Measurements from ENCODE around the gene NUP62. TPM values are rescaled to one million over a fixed set of nuclear protein-coding genes. Genes with fewer than 3 reads are reported as not detected.

NUP62 gene
- polyA plus RNA-seq, 1 of the 3 experiments (the other 2 are of a cell fraction), result 16.2 TPM

DNA sequence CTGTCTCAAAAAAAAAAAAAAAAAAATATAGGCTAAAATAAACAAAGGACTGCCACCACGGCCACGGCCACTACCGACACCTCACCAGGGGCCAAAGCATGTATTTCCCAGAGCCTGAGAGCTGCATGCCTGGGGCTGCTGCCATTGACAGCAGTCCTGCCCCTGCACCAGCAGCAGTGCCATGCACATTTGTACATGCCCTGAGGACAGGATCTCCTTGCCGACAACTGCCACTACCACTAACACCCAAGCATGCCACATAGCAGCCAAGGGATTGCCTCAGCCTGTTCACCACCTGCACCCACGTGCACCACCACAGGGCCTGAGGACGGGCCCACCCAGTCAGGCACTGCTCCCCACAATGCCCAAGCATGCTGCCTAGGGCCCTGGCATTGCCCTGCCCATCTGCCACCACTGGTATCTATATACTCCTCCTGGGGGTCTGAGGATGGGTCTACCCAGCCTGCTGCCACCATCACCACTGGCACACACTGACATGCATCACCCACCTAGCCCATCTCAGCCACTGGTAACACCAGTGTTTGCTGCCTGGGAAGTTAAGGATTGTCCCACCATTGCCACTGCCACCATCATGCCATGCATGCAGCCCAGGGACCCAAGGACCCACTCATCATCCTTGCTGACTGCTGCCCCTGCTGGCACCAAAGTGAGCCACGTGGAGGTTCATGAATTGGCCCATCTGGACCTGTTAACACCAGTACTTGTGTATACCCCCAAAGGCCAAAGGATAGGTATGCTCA is 10.6 kb upstream of the NUP62 start:
- H3K27me3 ChIP-seq (ENCODE audit: insufficient read depth), result peaks cover 4% of the 10 kb centered on the region; the same call in 1 of the 2 replicates
- no peak overlapping the region for H3K4me3 ChIP-seq (ENCODE audit: low read depth in 2 of 2, low read length in 1 of 2)
- H3K4me2 ChIP-seq, result no peak overlapping the region
- peaks cover 4% of the 10 kb centered on the region for H3F3A ChIP-seq (replicated peaks; ENCODE audit: insufficient read depth)
- CTCF ChIA-PET, result interaction anchor here (1.0 to 6.1 kb wide), 3 partner anchors 9 to 196 kb away, joined by 4 to 94 read pairs (median 48); no protein-coding TSS in a partner anchor
- no peak overlapping the region for H3K9ac ChIP-seq
- WGBS (ENCODE audit: low lambda C conversion rate), result 48% methylated on average over 7 of the region's 7 CpGs
- no peak for DNase-seq
- H3K4me1 ChIP-seq (ENCODE audit: control insufficient read depth in 1 of 2, insufficient read depth in 2 of 2, low read depth in 1 of 2, low read length in 1 of 2), result peaks cover 0 to 3% of the 10 kb centered on the region in 2 experiments; a peak in 1 of 4 replicates
- POLR2A ChIA-PET, result interaction anchor here (1.2 kb wide), 1 partner anchor 11 kb away, joined by 3 read pairs; the partner anchor contains the start of genes ATF5 and NUP62
- no peaks in the 10 kb centered on the region for H3K9me3 ChIP-seq
- no peak overlapping the region for H3K27ac ChIP-seq (ENCODE audit: low read depth in 2 of 2, low read length in 1 of 2)
- no peaks in the 10 kb centered on the region for H3K9me2 ChIP-seq
- H3K79me2 ChIP-seq (ENCODE audit: insufficient read depth), result no peaks in the 10 kb centered on the region
- TF ChIP-seq TEAD4 (IDR thresholded peaks at IDR 0.05; ENCODE audit: borderline replicate concordance, insufficient read depth), result no peak
- TF ChIP-seq, protein P1, sequence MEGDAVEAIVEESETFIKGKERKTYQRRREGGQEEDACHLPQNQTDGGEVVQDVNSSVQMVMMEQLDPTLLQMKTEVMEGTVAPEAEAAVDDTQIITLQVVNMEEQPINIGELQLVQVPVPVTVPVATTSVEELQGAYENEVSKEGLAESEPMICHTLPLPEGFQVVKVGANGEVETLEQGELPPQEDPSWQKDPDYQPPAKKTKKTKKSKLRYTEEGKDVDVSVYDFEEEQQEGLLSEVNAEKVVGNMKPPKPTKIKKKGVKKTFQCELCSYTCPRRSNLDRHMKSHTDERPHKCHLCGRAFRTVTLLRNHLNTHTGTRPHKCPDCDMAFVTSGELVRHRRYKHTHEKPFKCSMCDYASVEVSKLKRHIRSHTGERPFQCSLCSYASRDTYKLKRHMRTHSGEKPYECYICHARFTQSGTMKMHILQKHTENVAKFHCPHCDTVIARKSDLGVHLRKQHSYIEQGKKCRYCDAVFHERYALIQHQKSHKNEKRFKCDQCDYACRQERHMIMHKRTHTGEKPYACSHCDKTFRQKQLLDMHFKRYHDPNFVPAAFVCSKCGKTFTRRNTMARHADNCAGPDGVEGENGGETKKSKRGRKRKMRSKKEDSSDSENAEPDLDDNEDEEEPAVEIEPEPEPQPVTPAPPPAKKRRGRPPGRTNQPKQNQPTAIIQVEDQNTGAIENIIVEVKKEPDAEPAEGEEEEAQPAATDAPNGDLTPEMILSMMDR (IDR thresholded peaks at IDR 0.05), result peak; percentile 22; the same call in 1 of the 2 replicates
- H2AFZ ChIP-seq (ENCODE audit: low read depth), result no peak overlapping the region
- no peaks in the 10 kb centered on the region for H3K36me3 ChIP-seq (replicated peaks in 1 of 2; ENCODE audit: control insufficient read depth in 1 of 2, insufficient read depth in 2 of 2, low read length in 1 of 2)
- no peaks in the 10 kb centered on the region for H4K20me1 ChIP-seq (ENCODE audit: insufficient read depth)

DNA sequence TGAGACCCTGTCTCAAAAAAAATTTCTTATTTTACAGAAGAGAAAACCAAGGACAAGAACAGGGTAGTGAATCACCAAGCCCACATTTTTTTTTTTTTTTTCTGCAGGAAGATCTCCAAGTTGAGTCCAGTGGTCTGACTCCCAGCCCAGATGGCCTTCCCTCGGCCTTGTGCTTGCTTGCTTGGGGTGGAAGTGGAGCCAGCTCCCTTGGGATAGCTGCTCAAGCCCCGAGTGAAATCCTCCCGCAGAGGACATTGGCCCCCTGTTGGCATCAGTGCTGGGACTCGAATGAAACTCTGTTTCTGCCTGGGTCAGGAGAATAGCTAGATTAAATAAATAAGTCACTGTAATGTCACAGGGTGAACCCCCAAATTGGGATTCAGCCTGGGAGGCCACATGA is 9.4 kb upstream of the NUP62 start:
- no peaks in the 10 kb centered on the region for H4K20me1 ChIP-seq (ENCODE audit: insufficient read depth)
- no peaks in the 10 kb centered on the region for H3K9me3 ChIP-seq
- 88% methylated on average over 4 of the region's 4 CpGs for WGBS (ENCODE audit: low lambda C conversion rate)
- H3K4me2 ChIP-seq, result no peak overlapping the region
- H3K9me2 ChIP-seq, result no peaks in the 10 kb centered on the region
- no peaks in the 10 kb centered on the region for H3K79me2 ChIP-seq (ENCODE audit: insufficient read depth)
- no peak overlapping the region for H3K9ac ChIP-seq
- TF ChIP-seq TCF12 (IDR thresholded peaks at IDR 0.05), result no peak
- no peak for TF ChIP-seq RCOR1 (IDR thresholded peaks at IDR 0.05; ENCODE audit: low read length)
- no peak for DNase-seq
- H3F3A ChIP-seq (replicated peaks; ENCODE audit: insufficient read depth), result peaks cover 4% of the 10 kb centered on the region
- H3K4me1 ChIP-seq (ENCODE audit: control insufficient read depth in 1 of 2, insufficient read depth in 2 of 2, low read depth in 1 of 2, low read length in 1 of 2), result peaks cover 0 to 3% of the 10 kb centered on the region in 2 experiments; a peak in 1 of 4 replicates
- CTCF ChIA-PET, result interaction anchor here (1.7 to 6.1 kb wide), 7 partner anchors 10 to 54 kb away, joined by 4 to 94 read pairs (median 22); partner anchors contain the start of genes ATF5 and NUP62
- no peak overlapping the region for H3K27ac ChIP-seq (ENCODE audit: low read depth in 2 of 2, low read length in 1 of 2)
- no peaks in the 10 kb centered on the region for H3K36me3 ChIP-seq (replicated peaks in 1 of 2; ENCODE audit: control insufficient read depth in 1 of 2, insufficient read depth in 2 of 2, low read length in 1 of 2)
- no peaks in the 10 kb centered on the region; the same call in 1 of the 2 replicates for H3K27me3 ChIP-seq (ENCODE audit: insufficient read depth)
- H2AFZ ChIP-seq (ENCODE audit: low read depth), result no peak overlapping the region
- POLR2A ChIA-PET, result interaction anchor here (1.2 kb wide), 1 partner anchor 9 kb away, joined by 3 read pairs; the partner anchor contains the start of genes ATF5 and NUP62
- no peak overlapping the region for H3K4me3 ChIP-seq (ENCODE audit: low read depth in 2 of 2, low read length in 1 of 2)

- WGBS (ENCODE audit: low lambda C conversion rate), result 17% methylated on average over 23 of the region's 35 CpGs
- Histone ChIP-seq H3K9me3 (no peaks in the 10 kb centered on the region), H3K27me3 (ENCODE audit: insufficient read depth) (no peaks in the 10 kb centered on the region; the same call in 1 of the 2 replicates), H3K27ac (ENCODE audit: low read depth in 2 of 2, low read length in 1 of 2) (no peak overlapping the region), H3K4me2 (peak overlapping the region; percentile 82), H3K4me1 (ENCODE audit: control insufficient read depth in 1 of 2, insufficient read depth in 2 of 2, low read depth in 1 of 2, low read length in 1 of 2) (peaks cover 0 to 3% of the 10 kb centered on the region in 2 experiments; a peak in 1 of 4 replicates), H4K20me1 (ENCODE audit: insufficient read depth) (no peaks in the 10 kb centered on the region), H3K79me2 (ENCODE audit: insufficient read depth) (no peaks in the 10 kb centered on the region), H3K9me2 (no peaks in the 10 kb centered on the region), H3F3A (replicated peaks; ENCODE audit: insufficient read depth) (peaks cover 4% of the 10 kb centered on the region), H2AFZ (ENCODE audit: low read depth) (peak overlapping the region; percentile 68), H3K36me3 (replicated peaks in 1 of 2; ENCODE audit: control insufficient read depth in 1 of 2, insufficient read depth in 2 of 2, low read length in 1 of 2) (no peaks in the 10 kb centered on the region), H3K4me3 (ENCODE audit: low read depth in 2 of 2, low read length in 1 of 2) (peak overlapping the region; percentile 34 to 56), H3K9ac (no peak overlapping the region)
- ChIA-PET POLR2A (no interaction called here), CTCF (interaction anchor here (0.6 to 6.1 kb wide), 26 partner anchors 9 to 225 kb away, joined by 3 to 94 read pairs (median 4); partner anchors contain the start of genes ATF5, NUP62, VRK3 and ZNF473)
- DNase-seq, result peak; percentile 91
- TF ChIP-seq MXI1 (IDR thresholded peaks at IDR 0.05; ENCODE audit: low read depth, low read length) (no peak), RFX5 (IDR thresholded peaks at IDR 0.05; ENCODE audit: low read length) (no peak), FOSL2 (IDR thresholded peaks at IDR 0.05; ENCODE audit: borderline replicate concordance, low read depth) (no peak), RAD21 (IDR thresholded peaks at IDR 0.05; ENCODE audit: low read length) (peak; percentile 95), SMC3 (IDR thresholded peaks at IDR 0.05; ENCODE audit: low read depth, low read length) (peak; percentile 98), MAX (IDR thresholded peaks at IDR 0.05; ENCODE audit: low read depth) (peak; percentile 43; the same call in 1 of the 2 replicates), GABPA (IDR thresholded peaks at IDR 0.05; ENCODE audit: low read depth) (no peak), TCF12 (IDR thresholded peaks at IDR 0.05) (no peak), EZH2phosphoT487 (IDR thresholded peaks at IDR 0.05; ENCODE audit: borderline replicate concordance, low read depth) (no peak), RXRA (IDR thresholded peaks at IDR 0.05; ENCODE audit: borderline replicate concordance, low read depth) (no peak)
- TF ChIP-seq, protein P1 (IDR thresholded peaks at IDR 0.05), result peak; percentile 96
Observed at GRCh38 chr19:49937750-49938381, 8.6 kb upstream of the NUP62 start.

Data from SK-N-SH (cell line).